ENCODE results near the gene C1QTNF6. TPM values are rescaled to one million over a fixed set of nuclear protein-coding genes. Genes with fewer than 3 reads are reported as not detected.

C1QTNF6 gene
- total RNA-seq, 2 donors from 2014 or later = 9.9 to 14.2 TPM

DNA sequence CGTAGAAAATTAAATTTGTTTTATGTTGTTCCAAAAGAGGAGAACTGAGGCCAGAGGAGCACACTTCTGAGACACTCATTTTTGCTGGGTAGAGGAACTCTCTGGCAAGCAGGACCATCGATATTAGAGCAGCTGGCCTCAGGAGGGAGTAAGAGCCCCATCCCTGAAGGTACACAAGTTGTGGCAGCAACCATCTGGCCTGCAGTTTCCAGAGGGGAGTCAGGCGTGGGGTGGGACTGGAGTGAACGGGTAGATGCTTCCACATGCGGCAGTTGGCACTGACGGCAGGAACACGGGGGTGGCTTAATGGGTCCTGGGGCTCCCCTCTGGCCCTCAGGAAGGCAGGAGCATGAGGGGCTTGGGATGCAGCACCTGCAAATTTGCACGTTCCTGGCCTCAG is 37.4 kb upstream of the C1QTNF6 start:
- intact Hi-C loops (cut with DNase I, micrococcal nuclease) = no loop called here
- DNase-seq (no peak), ATAC-seq (no peak)

DNA sequence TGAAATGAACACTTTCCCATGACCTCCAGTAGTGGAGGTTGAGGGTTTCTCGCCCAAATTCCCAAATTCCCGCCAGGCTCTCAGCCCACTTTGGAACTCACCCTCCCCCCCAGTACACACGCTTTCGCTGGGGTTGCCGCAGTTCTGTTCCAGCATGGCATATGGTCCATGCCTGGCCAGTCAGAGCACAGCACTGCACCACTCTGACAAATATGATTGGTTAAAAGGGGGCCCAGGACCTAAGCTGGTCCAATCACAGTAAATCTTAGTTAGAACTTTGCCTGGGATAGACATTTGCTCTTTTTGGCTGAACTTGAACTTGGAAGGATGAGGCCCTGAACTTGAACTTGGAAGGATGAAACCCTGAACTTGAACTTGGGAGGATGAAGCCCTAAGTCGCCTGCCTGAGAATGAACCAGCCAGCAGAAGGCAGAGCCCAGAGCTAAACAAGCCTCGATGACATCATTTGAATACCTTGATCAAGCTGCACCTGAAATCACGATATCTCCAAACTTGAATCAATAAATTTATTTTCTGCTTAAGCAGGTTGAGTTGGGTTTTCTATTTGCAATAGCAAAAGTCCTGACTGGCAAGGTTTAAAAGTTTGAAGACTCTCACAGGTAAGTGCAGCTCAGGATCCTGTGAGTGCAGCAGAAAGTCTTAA is 36.8 kb upstream of the C1QTNF6 start:
- ATAC-seq (no peak), DNase-seq (no peak)
- intact Hi-C loops (cut with DNase I, micrococcal nuclease) = no loop called here

DNA sequence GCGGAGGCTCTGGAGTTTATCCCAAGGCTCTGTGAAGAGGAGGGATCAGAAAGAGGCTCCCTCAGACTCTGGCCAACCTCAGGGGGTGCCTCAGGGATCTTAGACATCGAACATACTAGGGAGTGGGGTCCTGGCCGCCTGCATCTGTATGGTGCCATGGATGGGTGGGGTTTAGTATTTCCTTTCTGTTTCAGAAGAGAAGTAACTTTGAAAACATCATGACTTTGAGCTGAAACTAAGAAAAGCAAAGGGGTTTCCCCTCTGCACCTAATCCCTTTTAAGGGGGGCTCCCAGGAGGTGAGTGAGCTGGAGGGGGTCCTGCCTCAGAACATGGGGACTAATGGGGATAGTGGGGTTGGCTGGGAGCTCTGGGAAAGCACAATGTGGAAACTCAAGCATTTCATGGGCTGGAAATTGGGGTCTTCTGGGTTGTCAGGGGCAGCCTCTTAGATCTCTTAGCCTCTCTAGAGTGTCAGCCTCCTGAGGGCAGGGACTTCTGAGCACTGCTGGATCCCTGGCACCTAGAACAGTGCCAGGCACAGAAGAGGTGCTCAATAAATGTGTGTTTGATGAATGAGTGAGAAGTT is 36.0 kb upstream of the C1QTNF6 start:
- DNase-seq (no peak), ATAC-seq (no peak)
- intact Hi-C loops (cut with DNase I, micrococcal nuclease) = no loop called here

DNA sequence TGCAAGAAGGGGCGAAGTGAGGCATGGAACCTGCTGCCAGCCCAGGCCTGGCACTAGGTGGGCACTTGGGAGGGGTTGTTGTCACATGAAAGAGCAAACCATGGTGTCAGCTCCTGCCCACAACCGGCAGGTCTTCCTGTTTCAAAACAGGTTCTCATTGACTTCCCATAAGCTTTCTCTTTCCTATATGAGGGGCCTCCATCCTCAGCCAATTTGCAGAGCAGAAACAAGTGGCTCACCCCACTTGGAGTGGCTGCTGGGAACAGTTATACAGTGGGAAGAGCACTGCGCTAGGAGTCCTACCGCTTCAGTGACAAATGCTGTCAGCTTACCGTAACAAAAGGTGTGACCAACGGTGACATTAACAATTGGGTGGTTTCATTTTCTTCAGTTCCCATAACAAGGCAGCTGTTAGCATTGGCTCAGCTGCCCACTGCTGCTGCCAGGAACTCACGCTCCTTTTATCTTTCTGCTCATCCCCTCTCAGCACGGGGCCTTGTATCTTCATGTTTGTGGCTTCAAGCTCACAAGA is 34.5 kb upstream of the C1QTNF6 start:
- intact Hi-C loops (cut with DNase I, micrococcal nuclease) = no loop called here
- ATAC-seq = no peak
- DNase-seq = no peak

DNA sequence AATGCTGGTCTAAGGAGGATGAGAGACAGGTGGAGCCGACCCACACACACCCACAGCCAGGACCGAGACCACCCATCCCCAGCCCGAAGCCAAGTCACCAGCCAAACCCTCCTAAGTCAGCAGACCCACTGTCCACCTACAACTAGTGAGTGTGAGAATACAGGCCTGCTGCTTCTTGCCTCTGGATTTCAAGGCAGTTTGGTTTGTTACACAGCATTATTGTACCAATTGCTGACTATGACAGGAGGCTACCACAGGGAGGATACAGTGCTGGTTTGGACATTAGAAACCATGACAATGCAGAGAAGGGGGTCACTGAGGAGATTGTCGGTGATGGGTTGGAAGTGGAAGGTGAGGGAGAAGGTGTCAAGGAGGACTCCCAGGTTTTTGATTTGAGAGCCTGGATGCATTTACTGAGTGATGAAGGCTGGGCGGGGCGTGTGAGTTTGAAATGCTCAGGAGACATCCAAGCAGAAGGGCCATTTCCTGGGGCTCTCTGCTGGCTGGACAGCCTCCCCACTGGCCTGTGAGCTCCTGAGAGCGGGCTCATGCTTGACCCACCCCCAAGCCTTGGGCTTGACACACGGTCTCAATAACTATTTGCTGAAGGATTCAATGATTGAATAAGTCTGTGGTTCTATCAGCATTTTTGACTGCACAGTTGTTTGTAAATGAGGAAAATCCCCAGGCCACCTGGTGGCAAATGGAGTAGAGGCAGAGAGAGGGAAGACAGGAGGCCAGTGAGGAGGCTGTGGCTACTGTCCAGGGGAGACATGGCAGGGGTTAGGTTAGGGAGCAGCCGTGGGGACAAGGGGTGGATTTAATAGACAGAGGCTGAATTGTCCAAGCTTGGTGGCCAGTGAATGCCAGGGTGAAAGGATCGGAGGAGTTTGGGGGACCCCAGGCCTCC is 33.6 kb upstream of the C1QTNF6 start:
- intact Hi-C loops (cut with DNase I, micrococcal nuclease) = no loop called here
- DNase-seq = no peak
- no peak for ATAC-seq

DNA sequence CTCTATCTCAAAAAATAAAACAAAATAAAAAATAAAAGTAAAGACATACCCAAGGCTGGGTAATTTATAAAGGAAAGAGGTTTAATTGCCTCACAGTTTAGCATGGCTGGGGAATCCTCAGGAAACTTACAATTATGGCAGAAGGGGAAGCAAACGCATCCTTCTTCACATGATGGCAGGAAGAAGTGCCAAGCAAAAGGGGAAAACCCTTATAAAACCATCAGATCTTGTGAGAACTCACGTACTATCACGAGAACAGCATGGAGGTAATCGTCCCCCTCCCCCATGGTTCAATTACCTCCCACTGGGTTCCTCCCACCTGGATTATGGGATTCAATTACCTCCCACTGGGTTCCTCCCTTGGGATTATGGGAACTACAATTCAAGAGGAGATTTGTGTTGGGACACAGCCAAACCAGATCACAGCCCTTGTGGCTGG is 32.5 kb upstream of the C1QTNF6 start:
- intact Hi-C loops (cut with DNase I, micrococcal nuclease) = no loop called here
- no peak for DNase-seq
- no peak for ATAC-seq

DNA sequence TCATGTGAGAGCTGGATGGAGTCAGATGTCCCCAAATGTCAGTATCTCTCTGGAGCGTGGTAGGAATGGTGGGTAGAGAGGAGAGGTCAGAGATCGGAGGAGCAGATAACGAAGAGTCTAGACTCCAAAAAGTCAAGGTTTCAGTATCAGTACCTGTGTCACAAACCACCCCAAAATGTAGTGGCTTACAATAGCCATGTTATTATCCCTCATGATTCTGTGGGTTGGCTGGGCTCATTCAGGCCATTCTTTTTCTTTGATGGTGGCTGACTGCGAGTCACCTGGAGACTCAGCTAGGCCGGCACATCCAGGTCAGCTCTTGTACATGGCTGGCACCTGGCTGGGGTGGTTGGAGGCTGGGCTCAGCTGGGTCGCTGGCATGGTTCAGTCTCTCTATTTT is 31.5 kb upstream of the C1QTNF6 start:
- no peak for ATAC-seq
- intact Hi-C loops (cut with DNase I, micrococcal nuclease) = no loop called here
- DNase-seq = no peak

DNA sequence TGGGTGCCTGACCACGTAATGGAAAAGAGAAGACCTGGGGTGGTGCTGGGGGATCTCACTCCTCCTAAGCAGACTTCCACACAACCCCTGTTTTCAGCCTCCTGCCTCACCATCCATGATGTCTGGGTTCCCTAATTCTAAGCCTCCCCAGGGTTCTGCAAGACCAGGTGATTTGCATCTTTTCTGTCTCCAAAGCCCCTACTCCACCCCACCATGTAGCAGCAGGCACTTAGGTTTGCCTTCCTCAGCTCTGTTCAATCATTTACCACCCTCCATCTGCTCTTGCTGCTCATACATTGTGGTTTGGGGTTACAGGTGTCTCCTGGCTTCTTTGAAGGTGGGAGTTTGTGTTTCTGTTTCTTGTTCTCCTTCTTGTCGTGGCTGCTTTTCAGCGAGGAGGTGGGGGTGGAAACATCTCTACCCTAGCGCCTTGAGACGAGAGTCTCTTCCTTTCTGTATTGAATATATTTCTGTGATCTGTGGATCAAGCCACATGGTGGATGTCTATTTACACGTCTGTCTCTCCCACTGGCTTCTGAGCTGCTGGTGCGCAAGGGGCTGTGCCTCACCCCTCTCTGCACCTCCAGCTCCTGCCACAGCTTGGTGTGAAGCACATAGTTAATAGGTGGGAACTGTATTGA is 30.8 kb upstream of the C1QTNF6 start:
- DNase-seq (no peak), ATAC-seq (peak; percentile 40)
- intact Hi-C loops (cut with DNase I, micrococcal nuclease) = no loop called here

DNA sequence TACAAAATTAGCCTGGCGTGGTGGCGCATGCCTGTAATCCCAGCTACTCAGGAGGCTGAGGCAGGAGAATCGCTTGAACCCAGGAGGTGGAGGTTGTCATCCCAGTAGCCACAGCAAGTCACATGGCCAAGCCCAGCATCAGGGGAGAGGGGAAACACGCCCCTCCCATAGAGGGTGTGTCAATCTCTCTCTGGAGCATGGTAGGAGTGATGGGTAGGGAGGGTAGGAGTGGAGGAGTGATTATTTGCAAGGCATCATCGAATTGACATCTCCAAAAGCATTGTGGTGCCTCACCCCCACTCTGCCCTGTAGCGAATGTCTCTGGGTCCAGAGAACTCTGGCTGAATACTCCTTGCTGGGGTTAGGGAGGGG is 30.3 kb upstream of the C1QTNF6 start:
- ATAC-seq = no peak

DNA sequence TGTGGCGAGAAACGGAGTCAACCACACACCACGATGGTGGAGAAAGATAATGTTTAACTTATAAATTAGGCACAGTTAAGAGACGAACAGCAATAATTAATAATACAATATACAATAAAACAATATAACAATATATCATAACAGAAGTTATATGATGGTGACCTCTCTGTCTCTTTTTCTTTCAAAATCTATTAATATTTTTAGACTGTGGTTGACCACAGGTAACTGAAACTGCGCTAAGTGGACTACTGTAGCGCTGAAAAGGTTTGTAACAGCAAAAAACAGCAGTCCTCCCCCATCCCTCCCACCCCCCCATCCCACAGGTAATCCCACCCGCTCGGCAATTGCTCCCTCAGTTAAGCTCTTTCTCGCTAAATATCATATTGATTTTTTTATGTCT is 27.8 kb upstream of the C1QTNF6 start:
- intact Hi-C loops (cut with DNase I, micrococcal nuclease) = no loop called here
- no peak for DNase-seq
- no peak for ATAC-seq

More for the DNA sequence above, 30.3 kb upstream of the C1QTNF6 start:
- DNase-seq = no peak
- intact Hi-C loops (cut with DNase I, micrococcal nuclease) = no loop called here

DNA sequence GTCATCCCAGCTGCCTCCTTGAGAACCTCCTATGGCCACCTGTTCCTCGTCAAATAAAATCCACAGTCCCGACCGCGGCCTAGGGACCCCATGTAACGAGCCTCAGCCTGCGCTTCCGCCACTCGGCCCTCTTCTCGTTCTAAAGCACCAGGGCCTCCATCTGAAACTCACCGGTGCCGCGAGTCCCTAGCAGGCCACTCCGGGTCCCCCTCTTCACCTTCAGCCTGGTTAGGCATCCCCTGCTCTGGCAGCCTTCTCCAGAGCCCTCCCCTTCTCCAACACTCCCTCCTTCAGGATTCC is 26.6 kb upstream of the C1QTNF6 start:
- intact Hi-C loops (cut with DNase I, micrococcal nuclease) = no loop called here
- ATAC-seq = no peak
- no peak for DNase-seq

DNA sequence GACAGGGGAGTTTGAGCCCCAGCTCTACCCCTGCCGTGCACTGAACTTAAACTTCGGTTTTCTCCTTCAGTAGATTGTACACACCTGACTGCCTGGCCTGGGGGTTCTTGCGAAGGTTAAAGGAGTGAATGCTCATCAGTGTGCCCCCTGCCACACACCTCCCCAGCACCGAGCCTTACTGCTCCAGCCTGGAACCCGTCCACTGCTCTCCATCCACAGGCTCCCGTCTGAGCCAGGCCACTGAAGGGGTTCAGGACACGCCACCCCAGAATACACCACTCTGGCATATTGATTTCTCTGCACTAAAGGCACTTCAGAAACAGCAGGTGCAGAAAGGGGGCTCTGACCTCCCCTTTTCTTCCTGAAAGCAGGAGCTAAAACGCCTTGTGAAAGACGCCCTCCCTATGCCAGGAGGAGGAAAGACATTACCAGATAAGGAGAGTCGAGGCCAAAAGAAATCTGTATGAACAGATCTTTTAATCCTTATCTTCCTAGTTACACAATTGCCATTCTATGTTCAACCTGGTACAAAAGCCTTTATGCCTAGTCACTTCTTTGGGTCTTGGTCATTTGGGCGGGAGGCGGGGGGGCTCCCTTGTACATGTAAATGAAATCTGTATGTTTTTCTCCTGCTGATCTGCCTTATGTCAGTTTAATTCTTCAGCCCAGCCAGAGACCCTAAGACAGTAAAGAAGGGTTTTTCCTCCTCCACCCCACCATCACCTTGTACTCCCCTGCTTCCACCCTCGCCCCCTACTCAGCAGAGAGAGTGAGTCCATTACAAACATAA is 26.1 kb upstream of the C1QTNF6 start:
- no peak for DNase-seq
- intact Hi-C loops (cut with DNase I, micrococcal nuclease) = no loop called here
- ATAC-seq = no peak

DNA sequence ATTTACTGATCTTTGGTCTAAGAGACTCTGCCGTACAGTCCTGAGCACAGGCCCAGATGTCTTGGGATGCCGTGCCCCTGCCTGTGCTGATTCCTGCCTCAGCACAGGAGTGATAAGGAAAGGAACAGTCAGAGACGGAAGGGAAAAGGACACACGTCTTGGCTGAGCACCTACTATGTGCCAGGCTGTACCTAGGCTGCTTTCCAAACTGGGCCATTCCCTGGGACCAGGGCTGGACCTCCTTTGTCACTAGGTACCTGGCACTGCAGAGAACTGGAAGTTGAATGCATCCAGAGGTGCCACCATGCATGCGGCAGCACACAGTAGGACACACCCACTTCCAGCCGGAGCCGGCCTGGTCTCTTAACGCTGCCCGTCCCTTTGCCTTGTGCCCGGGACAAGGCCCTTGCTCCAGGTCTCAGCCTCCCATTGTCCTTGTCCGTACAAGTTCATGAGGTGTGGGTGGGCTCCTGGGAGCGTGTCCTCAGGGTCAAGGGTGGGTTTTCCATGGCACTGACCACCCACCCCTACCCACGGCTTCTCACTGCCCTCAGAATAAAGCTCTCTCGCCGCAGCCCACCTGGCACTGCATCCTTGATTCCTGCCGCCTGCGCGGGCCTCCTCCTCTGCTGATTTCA is 25.3 kb upstream of the C1QTNF6 start:
- DNase-seq = no peak

DNA sequence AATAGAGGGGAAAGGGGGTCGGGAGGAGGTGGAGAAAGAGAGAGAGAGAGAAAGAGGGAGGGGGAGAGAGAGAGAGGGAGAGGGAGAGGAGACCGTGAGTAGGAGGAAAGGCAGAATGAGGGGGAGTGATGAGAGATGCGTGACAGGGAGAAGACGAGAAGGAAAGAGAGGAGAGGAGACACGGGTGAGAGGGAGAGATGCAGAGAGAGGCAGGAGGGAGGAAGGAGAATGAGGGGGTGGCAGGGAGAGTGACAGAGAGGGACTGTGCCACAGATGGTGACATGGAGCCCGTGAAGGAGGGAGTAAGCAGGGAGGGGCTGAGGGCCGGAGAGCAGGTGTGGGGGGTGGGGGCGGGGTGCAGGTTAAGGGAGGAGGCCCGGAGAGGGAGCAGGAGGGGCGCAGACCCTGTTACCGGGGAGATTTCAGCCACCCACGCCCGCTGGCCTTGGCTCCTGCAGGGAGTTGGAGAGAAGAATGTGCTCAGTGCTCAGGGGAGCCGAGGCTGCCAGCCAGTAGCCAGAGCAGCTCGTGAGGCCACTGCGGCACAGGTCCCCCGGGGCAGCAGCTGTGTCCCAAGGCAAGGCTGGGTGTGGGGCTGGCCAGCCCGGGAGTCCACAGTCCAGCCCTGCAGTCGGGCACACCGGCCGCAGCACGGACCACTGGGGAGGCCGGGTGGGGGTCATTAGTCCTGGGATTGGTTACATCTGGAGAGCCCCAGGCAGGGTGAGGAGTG is 24.3 kb upstream of the C1QTNF6 start, which contains the start of gene SSTR3:
Gene SSTR3 (minus strand): TSS at position 304 of the 733 bp plus-strand sequence. CDS start 4,674 bp downstream, outside the sequence.
- intact Hi-C loops (cut with DNase I, micrococcal nuclease) = no loop called here
- ATAC-seq = peak; percentile 21
- DNase-seq = no peak

More for the DNA sequence above, 25.3 kb upstream of the C1QTNF6 start:
- intact Hi-C loops (cut with DNase I, micrococcal nuclease) = no loop called here
- ATAC-seq = no peak

DNA sequence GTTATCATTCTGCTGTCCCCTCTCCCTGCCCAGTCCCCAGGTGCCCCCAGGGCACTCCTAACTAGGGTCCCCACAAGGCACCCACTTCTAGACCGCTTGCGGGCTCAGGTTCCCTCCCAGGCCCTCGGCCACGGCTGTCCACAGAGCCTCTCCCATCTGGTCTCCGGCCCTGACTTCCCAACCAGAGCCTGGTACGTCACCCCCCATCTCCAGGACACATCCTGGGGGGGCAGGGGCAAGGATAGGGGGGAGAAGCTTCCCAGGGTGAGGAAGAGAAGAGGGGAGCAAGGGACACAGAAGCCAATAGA is 23.8 kb upstream of the C1QTNF6 start:
- no peak for DNase-seq
- intact Hi-C loops (cut with DNase I, micrococcal nuclease) = no loop called here
- no peak for ATAC-seq

DNA sequence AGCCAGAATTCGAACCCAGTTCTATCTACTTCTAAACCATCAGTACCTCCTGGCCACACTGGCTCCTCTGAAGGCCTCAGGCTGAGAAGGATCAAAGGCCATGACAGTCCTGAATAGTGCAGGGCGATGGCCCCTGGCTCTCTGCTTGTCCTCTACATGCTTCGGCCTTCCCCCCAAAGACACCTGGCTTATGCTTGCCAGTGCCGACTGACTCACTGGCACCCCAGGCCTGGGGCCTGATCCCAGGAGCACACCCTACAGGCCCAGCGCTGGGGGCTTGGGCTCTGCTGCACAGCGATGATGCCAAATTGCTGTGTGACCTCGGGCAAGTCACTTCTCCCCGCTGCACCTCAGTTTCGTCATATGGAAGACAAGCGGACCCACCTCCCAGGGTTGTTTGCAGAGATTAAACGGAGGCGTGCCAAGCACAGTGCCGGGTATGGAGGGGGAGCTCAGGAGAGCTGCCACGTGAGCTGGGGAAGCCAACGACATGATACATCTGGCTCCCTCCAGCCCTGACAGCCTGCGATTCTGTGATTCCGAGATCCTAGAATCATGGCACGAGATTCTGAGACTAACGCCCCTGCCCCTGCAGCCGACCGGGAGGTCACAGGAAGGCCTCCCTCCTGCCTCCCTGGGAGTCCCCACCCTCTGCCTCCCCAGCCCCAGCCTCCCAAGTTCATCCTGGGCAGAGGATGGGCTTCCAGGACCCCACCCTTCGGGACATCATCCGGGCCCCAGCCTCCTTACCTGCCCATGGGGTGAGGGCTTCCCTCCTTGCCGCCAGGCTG is 23.2 kb upstream of the C1QTNF6 start:
- DNase-seq = no peak
- ATAC-seq = no peak
- intact Hi-C loops (cut with DNase I, micrococcal nuclease) = no loop called here
